Activated naive CD4-positive, alpha-beta T cell treated with anti-CD3 and anti-CD28 coated beads, Interleukin-2, amount 10 ng/mL, durations not matched to agents 7 days and 5 days (primary cell): ENCODE measurements around the gene NEMP1.
"Not testable (repeated sequence)": the region's sequence is repeated elsewhere in the genome, so short reads cannot be mapped to it uniquely, and the experiment has no call there.

Experiments used
- CTCF ChIA-PET: fragments of 350-600 bp; sonication (Branson Sonifier 250); formaldehyde crosslinking; loops from one replicate; lab custom pipeline; 2021; ENCODE audit warnings: antibody characterized with exemption; lab: Charles Lee
- DNase-seq: peaks from one replicate; pipeline ENCODE4 v3.0.0-alpha.2; 2020
- H3K27ac Mint-ChIP-seq: one replicate; pipeline ENCODE4 v1.8.0; 2021; ENCODE audit warnings: mild to moderate bottlenecking, moderate library complexity, mixed read lengths
- H3K27me3 Mint-ChIP-seq: one replicate; pipeline ENCODE4 v1.8.0; 2021; ENCODE audit warnings: mild to moderate bottlenecking, mixed read lengths
- H3K36me3 Mint-ChIP-seq: one replicate; pipeline ENCODE4 v1.8.0; 2021; ENCODE audit warnings: mixed read lengths
- H3K4me1 Mint-ChIP-seq: one replicate; pipeline ENCODE4 v1.8.0; 2021; ENCODE audit warnings: mixed read lengths
- H3K4me3 Mint-ChIP-seq: one replicate; pipeline ENCODE4 v1.8.0; 2021; ENCODE audit warnings: mild to moderate bottlenecking, moderate library complexity, mixed read lengths
- H3K9me3 Mint-ChIP-seq: one replicate; pipeline ENCODE4 v1.8.0; 2021; ENCODE audit warnings: mixed read lengths

The NEMP1 gene

DNA sequence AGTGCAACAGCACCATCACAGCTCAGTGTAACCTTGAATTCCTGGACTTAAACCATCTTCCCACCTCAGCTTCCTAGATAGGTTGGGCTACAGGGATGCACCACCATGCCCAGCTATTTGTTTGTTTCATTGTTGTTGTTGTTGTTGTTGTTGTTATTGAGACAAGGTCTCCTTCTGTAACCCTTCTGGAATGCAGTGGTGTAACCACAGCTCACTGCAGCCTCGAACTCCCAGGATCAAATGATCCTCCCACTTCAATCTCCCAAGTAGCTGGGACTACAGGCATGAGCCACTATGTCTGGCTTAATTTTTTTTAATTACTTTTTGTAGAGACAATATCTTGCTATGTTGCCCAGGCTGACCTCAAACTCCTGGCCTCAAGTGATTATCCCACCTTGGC is 1.2 kb upstream of the NEMP1 start:
- H3K36me3 Mint-ChIP-seq, result peaks cover 7% of the 10 kb centered on the region
- no peaks in the 10 kb centered on the region for H3K9me3 Mint-ChIP-seq
- peak overlapping the region; percentile 79 for H3K4me3 Mint-ChIP-seq
- peaks cover 32% of the 10 kb centered on the region for H3K4me1 Mint-ChIP-seq
- CTCF ChIA-PET, result interaction anchor here (0.7 to 3.3 kb wide), 6 partner anchors 9 to 161 kb away, joined by 3 to 29 read pairs (median 10); partner anchors contain the start of genes NAB2 and STAT6
- no peaks in the 10 kb centered on the region for H3K27me3 Mint-ChIP-seq
- DNase-seq, result no peak
- H3K27ac Mint-ChIP-seq, result peak overlapping the region; percentile 97

DNA sequence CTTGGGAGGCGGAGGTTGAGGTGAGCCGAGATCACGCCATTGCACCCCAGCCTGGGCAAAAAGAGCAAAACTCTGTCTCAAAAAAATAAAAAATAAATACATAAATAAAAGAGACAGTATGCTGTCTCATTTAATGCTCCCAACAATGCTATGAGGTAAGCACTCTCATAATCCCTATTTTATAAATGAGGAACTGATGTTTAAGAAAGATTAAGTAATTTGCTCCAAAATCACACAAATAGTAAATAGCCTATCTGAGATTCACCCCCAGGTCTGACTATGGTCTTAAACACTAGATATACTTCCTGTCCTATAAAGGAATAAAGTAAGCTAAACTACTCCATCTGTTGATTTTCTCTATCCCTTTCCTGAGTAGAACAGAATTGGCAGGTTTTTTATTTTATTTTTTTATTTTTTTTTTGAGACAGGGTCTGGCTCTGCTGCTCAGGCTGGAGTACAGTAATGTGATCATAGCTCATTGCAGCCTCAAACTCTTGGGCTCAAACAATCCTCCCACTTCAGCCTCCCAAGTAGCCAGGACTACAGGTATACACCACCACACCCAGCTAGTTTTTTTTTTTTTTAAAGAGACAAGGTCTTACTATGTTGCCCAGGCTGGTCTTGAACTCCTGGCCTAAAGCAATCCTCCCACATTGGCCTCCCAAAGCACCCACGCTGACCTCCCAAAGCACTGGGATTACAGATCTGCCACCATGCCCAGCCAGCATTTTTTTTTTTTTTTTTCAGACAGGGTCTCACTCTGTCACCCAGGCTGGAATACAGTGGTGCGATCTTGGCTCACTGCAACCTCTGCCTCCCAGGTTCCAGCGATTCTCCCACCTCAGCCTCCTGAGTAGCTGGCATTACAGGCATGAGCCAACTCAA is 4.8 kb downstream of the NEMP1 start:
- CTCF ChIA-PET, result interaction anchor here (1.4 to 8.2 kb wide), 5 partner anchors 18 to 48 kb away, joined by 3 to 116 read pairs (median 4); partner anchors contain the start of gene STAT6
- not testable (repeated sequence) for H3K4me3 Mint-ChIP-seq, H3K27ac Mint-ChIP-seq, DNase-seq, H3K9me3 Mint-ChIP-seq, H3K27me3 Mint-ChIP-seq
- H3K4me1 Mint-ChIP-seq, result peaks cover 48% of the 10 kb centered on the region
- H3K36me3 Mint-ChIP-seq, result peaks cover 36% of the 10 kb centered on the region

DNA sequence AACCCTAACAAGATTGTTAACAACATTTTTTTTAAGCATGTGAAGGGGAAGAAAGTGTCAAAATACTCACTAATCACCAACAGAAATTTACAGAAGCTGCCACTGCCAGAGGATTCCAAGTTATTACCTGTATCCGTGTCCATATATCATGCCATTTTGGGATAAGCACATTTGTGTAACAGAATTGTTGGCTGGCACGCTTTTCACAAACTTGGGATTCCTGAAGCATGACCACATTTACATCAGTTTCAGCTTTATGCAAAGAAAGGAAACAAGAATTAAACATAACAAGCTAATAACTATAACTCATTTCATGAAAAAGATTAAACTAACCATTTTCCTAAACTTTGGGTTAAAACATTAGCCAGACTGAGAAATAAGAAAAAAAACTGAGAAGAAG is 5.9 kb downstream of the NEMP1 start:
- H3K9me3 Mint-ChIP-seq, result no peaks in the 10 kb centered on the region
- no peaks in the 10 kb centered on the region for H3K27me3 Mint-ChIP-seq
- CTCF ChIA-PET, result interaction anchor here (0.8 to 8.2 kb wide), 7 partner anchors 10 to 92 kb away, joined by 3 to 116 read pairs (median 4); partner anchors contain the start of gene STAT6
- H3K4me3 Mint-ChIP-seq, result no peak overlapping the region
- no peak for DNase-seq
- H3K27ac Mint-ChIP-seq, result no peak overlapping the region
- H3K4me1 Mint-ChIP-seq, result peaks cover 49% of the 10 kb centered on the region
- peaks cover 37% of the 10 kb centered on the region for H3K36me3 Mint-ChIP-seq

DNA sequence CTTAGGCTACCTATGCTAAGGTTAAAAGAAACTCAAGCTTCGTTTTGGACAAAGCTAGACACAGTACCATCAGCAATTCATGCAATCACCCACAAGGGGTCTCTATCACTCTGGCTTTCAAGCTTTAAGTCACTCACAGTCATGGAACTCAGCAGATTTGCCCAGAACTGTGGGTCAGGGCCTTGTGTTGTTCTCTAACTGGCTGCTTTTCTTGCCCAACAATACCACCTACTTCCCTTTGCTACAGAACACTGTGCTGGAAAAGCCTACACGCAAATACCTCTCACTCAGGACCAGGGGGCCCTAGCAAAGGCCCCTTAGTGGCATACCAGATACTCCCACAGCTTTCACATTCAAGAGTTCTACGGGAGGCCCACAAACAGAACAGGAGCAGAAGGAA is 9.1 kb downstream of the NEMP1 start:
- Mint-ChIP-seq H3K27me3 (no peaks in the 10 kb centered on the region), H3K4me1 (peaks cover 49% of the 10 kb centered on the region), H3K36me3 (peaks cover 48% of the 10 kb centered on the region), H3K4me3 (no peak overlapping the region), H3K27ac (peak overlapping the region; percentile 88), H3K9me3 (no peaks in the 10 kb centered on the region)
- CTCF ChIA-PET, result interaction anchor here (0.6 to 8.2 kb wide), 30 partner anchors 9 to 160 kb away, joined by 3 to 116 read pairs (median 5); partner anchors contain the start of genes LRP1, NEMP1, SHMT2 and STAT6
- peak; percentile 74 for DNase-seq

DNA sequence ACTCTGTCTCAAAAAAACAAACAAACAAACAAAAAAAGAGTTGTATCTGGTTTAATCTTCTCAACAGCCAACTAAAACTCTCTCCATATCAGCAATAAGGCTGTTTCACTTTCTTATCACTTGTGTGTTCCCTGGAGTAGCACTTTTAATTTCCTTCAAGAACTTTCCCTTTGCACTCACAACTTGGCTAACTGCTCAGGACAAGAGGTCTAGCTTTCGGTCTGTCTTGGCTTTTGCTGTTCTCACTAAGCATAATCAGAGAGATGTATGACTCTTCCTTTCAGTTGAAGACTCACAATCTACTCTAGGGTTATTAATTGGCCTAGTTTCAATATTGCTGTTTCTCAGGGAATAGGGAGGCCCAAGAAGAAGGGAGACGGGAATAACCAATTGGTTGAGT is 12.3 kb downstream of the NEMP1 start:
- Mint-ChIP-seq H3K27ac (peak overlapping the region; percentile 47), H3K36me3 (peaks cover 52% of the 10 kb centered on the region), H3K9me3 (no peaks in the 10 kb centered on the region), H3K4me1 (peaks cover 57% of the 10 kb centered on the region), H3K4me3 (no peak overlapping the region), H3K27me3 (no peaks in the 10 kb centered on the region)
- no peak for DNase-seq
- CTCF ChIA-PET, result interaction anchor here (0.9 to 9.4 kb wide), 8 partner anchors 10 to 55 kb away, joined by 3 to 147 read pairs (median 6); partner anchors contain the start of gene STAT6

DNA sequence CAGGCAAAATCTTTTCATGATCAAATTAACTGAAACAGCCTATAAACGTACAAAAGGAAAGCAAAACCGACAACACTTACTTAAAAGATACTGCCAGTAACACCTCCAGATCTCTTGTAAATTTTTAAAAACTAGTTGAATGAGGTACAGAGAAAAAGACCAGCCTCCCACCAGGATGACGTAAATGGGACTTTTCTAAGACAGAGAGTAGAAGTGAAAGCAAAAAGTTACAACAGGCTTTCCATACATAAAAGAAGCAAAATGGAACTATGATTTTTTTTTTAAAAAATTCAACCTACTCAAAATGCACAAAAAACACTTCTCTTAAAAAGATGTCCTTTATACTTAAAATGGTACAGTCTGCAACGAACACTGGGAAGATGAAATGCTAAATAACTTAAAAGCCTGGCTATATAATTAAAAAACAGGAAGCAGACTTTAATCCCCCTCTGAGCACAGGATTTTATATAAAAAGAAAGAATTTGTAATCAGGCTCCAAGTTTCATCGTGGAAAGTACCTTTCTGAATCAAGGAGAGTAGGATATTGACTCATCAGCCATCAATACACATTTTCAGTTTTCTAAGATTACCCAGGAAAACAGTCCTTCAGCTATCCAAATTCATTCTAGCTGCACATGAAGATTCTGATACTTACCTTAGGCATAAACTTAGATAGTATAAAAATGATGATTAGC is 14.5 kb downstream of the NEMP1 start:
- Mint-ChIP-seq H3K4me3 (peak overlapping the region; percentile 67), H3K9me3 (no peaks in the 10 kb centered on the region), H3K27me3 (no peaks in the 10 kb centered on the region), H3K4me1 (peaks cover 39% of the 10 kb centered on the region), H3K27ac (peak overlapping the region; percentile 97), H3K36me3 (peaks cover 50% of the 10 kb centered on the region)
- CTCF ChIA-PET, result interaction anchor here (1.0 to 9.4 kb wide), 10 partner anchors 12 to 63 kb away, joined by 3 to 147 read pairs (median 12); partner anchors contain the start of genes MYO1A and STAT6
- DNase-seq, result peak; percentile 72

DNA sequence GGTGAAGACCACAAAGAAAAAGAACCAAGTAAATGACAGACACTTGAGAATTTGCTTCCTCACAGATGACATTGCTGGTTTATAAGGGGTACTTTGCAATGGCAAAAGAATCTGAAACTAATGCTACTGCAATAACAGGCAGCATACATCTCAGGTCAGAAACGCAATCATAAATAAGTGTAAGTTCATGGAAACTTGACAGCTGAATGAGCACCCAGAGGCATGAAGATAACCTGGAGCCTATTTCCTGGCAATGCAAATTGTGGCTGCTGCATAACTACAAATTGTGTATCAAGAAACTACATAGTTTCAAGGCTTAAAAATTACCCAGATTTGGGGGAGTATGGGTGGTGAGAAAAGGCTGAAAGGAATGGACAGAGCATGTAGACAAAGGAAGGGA is 20.1 kb downstream of the NEMP1 start:
- Mint-ChIP-seq H3K27me3 (no peaks in the 10 kb centered on the region), H3K36me3 (peaks cover 59% of the 10 kb centered on the region), H3K4me3 (no peak overlapping the region), H3K27ac (no peak overlapping the region), H3K9me3 (peaks cover 2% of the 10 kb centered on the region), H3K4me1 (peaks cover 9% of the 10 kb centered on the region)
- CTCF ChIA-PET, result interaction anchor here (1.1 to 9.4 kb wide), 6 partner anchors 9 to 54 kb away, joined by 3 to 147 read pairs (median 18); partner anchors contain the start of gene MYO1A
- no peak for DNase-seq

DNA sequence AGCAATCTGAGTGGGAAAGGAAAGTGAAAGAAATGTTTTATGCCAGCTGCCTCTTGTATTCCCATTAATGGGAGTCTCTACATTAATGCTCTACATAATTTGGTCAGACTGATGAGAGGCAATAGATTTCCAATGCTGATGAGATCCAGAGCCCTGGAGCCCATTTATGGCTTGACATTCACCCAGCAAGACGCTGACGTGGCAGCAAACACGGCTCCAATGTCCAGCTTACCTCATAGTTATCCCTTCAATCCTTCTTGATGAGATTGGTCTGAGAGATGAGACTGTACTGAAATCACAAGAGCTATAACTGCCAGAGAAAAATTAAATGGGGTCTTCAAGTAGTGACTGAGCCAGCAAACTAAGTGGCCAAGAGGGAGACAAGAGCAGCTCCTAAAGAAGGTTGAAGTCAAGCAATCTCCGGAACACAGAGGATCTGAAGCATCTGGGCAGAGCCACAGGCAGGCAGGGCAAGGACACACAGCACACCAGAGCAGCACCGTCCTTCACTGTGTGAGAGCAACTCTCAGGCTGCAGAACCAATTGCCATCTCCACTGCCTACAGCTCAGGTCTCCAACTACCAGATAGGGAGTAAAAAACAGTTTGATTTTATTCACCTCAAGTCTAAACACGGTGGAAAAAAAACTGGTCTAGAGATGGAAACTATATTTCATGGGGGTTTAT is 21.4 kb downstream of the NEMP1 start:
- Mint-ChIP-seq H3K27me3 (no peaks in the 10 kb centered on the region), H3K9me3 (peaks cover 2% of the 10 kb centered on the region), H3K36me3 (peaks cover 60% of the 10 kb centered on the region), H3K27ac (no peak overlapping the region), H3K4me3 (no peak overlapping the region), H3K4me1 (peaks cover 2% of the 10 kb centered on the region)
- no peak for DNase-seq
- CTCF ChIA-PET, result interaction anchor here (0.7 to 2.0 kb wide), 6 partner anchors 9 to 55 kb away, joined by 3 to 7 read pairs (median 4); no protein-coding TSS in a partner anchor

DNA sequence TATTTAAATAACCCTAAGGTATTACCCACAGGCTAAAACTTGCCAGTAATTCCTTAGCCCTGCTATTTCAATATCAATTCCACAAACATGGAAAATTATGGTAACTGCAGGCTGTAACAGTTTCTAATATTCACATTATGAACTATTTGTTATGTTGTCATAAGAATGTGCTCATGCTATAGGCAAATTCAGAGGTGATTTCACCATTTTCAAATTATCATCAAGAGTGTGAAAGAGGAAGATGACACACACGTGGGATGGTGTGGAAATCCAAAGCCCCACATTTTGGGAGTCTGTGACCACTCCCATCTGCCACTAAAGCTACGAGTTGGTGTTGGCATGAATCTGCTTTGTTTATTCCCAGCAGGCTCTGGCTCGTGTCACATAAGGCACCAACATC is 22.8 kb downstream of the NEMP1 start:
- CTCF ChIA-PET, result no interaction called here
- peaks cover 58% of the 10 kb centered on the region for H3K36me3 Mint-ChIP-seq
- H3K9me3 Mint-ChIP-seq, result peaks cover 2% of the 10 kb centered on the region
- no peak overlapping the region for H3K4me3 Mint-ChIP-seq
- H3K4me1 Mint-ChIP-seq, result peaks cover under 1% of the 10 kb centered on the region
- no peak for DNase-seq
- H3K27ac Mint-ChIP-seq, result no peak overlapping the region
- no peaks in the 10 kb centered on the region for H3K27me3 Mint-ChIP-seq

DNA sequence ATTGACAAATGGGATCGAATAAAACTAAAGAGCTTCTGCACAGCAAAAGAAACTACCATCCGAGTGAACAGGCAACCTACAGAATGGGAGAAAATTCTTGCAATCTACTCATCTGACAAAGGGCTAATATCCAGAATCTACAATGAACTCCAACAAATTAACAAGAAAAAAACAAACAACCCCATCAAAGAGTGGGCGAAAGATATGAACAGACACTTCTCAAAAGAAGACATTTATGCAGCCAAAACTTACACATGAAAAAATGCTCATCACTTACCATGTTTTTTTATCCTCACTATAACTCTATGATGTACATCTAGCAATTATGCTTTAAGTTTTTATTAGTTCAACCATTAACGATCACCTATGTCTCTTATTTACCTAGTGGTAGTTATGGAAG is 24.7 kb downstream of the NEMP1 start:
- DNase-seq, H3K27me3 Mint-ChIP-seq, CTCF ChIA-PET, H3K9me3 Mint-ChIP-seq, H3K4me1 Mint-ChIP-seq, H3K27ac Mint-ChIP-seq, H3K4me3 Mint-ChIP-seq: not testable (repeated sequence)
- peaks cover 43% of the 10 kb centered on the region for H3K36me3 Mint-ChIP-seq

DNA sequence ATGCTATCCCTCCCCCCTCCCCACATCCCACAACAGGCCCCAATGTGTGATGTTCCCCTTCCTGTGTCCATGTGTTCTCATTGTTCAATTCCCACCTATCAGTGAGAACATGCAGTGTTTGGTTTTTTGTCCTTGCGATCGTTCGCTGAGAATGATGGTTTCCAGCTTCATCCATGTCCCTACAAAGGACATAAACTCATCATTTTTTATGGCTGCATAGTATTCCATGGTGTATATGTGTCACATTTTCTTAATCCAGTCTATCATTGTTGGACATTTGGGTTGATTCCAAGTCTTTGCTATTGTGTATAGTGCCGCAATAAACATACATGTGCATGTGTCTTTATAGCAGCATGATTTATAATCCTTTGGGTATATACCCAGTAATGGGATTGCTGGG is 25.4 kb downstream of the NEMP1 start:
- not testable (repeated sequence) for H3K9me3 Mint-ChIP-seq, H3K27ac Mint-ChIP-seq, H3K4me3 Mint-ChIP-seq, DNase-seq, H3K27me3 Mint-ChIP-seq
- Mint-ChIP-seq H3K36me3 (peaks cover 36% of the 10 kb centered on the region), H3K4me1 (peaks cover 10% of the 10 kb centered on the region)
- CTCF ChIA-PET, result interaction anchor here (3.4 to 6.9 kb wide), 2 partner anchors 7 to 9 kb away, joined by 21 to 30 read pairs; no protein-coding TSS in a partner anchor

DNA sequence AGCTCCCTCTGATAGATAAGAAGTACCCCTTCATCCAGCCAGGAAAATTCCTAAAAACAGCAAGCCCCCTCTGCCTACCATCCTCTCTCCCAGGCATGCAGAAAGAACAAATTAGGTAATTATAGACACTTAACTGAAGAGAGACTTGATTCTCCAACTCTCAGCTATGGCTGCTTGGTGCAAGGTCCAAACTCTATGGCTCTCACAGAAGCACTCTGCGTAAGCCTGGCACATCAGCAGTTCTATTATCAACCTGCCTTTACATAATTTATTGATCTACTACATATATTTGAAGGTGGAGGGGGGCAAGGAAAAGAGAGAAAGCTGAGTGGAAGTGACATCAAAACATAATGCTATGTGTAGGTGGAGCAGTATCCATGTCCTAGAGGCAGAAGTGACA is 27.6 kb downstream of the NEMP1 start:
- H3K4me3 Mint-ChIP-seq, result no peak overlapping the region
- CTCF ChIA-PET, result interaction anchor here (1.4 to 6.9 kb wide), 4 partner anchors 9 to 61 kb away, joined by 3 to 30 read pairs (median 12); no protein-coding TSS in a partner anchor
- H3K36me3 Mint-ChIP-seq, result peaks cover 25% of the 10 kb centered on the region
- H3K9me3 Mint-ChIP-seq, result peaks cover 2% of the 10 kb centered on the region
- H3K27ac Mint-ChIP-seq, result no peak overlapping the region
- no peak for DNase-seq
- H3K27me3 Mint-ChIP-seq, result peaks cover 4% of the 10 kb centered on the region
- peaks cover 32% of the 10 kb centered on the region for H3K4me1 Mint-ChIP-seq

DNA sequence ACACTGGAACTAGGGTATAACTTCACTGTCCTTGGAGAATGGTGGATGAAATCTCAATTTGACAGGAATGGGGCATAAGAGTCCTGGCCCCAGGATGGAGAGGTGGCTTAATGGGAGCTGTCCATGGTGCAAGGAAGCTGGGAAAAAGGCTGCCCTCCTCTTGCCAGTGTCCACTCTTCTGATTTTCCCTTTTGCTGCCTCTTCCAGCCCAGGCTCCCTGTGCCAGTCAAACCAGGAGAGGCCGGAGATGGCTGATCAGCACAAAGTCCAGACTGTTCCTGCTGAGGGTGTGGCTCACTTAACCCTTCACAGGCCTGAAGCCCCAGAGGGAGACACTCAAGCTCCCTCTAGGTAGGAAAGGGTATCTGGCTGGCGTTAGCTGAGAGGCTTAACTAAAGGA is 28.7 kb downstream of the NEMP1 start, which contains the start of gene MYO1A:
Gene MYO1A (minus strand): TSS at position 240 of the 400 bp plus-strand sequence. CDS start 1,806 bp downstream, outside the sequence.
- Mint-ChIP-seq H3K9me3 (peaks cover 2% of the 10 kb centered on the region), H3K27ac (no peak within 1 kb of the TSS), H3K27me3 (peaks cover 5% of the 10 kb centered on the region), H3K36me3 (peaks cover 18% of the 10 kb centered on the region), H3K4me3 (no peak within 1 kb of the TSS), H3K4me1 (peaks cover 34% of the 10 kb centered on the region)
- CTCF ChIA-PET, result interaction anchor here (1.1 to 6.9 kb wide), 5 partner anchors 10 to 44 kb away, joined by 3 to 30 read pairs (median 4); no protein-coding TSS in a partner anchor
- no peak for DNase-seq
